Measurements from ENCODE around the gene ASIC4.

DNA sequence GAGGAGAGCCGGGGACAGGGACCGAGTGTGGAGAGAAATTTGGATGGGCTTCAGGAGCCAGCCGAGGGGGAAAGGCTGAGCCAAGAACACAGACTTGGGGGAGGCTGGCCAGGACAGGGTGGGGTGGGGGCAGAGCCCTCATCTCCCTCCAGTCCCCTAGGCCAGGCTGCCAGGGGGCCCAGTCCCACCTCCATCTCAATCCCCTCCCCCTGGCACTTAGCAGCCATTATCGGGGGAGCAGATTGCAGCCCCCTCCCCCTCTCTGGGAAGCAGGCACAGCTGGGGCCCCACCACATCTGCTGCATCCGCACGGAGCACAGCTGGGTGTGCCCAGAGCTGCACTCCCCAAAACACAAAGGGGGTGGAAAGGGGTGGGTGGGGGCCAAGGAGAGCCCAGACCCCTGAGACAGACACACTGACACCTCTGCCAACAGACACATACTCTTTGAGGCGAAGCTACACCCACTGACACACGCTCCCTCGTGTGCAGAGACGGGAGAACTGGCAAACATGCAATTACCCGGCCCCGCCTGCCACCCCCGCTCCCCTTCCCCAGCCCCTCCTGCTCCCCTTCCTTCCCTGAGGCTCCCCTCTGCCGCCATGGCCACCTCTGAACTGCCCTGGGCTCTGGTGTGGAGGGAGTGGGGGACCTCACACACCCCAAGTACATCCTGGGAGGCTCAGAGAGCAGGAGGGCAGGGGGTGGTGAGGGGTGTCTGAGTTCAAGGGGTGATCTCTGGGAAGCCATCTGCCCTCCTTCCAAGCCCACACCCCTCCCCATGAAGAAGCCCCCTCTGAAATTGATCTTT lies 5.1 kb upstream of the ASIC4 start:
- TF ChIP-seq POLR2AphosphoS5 (IDR thresholded peaks at IDR 0.05; ENCODE audit: low read depth, low read length) (no peak), SRF (IDR thresholded peaks at IDR 0.05; ENCODE audit: low read depth) (no peak), SIN3A (IDR thresholded peaks at IDR 0.05; ENCODE audit: low read depth) (no peak), POLR2A (IDR thresholded peaks at IDR 0.05; ENCODE audit: borderline replicate concordance, extremely low read depth, insufficient read depth, insufficient read length) (no peak), YY1 (IDR thresholded peaks at IDR 0.05; ENCODE audit: extremely low read depth, insufficient replicate concordance, low read depth, low read length) (no peak), REST (IDR thresholded peaks at IDR 0.05; ENCODE audit: low read depth) (no peak), EZH2 (IDR thresholded peaks at IDR 0.05) (no peak)
- TF ChIP-seq, protein P1, sequence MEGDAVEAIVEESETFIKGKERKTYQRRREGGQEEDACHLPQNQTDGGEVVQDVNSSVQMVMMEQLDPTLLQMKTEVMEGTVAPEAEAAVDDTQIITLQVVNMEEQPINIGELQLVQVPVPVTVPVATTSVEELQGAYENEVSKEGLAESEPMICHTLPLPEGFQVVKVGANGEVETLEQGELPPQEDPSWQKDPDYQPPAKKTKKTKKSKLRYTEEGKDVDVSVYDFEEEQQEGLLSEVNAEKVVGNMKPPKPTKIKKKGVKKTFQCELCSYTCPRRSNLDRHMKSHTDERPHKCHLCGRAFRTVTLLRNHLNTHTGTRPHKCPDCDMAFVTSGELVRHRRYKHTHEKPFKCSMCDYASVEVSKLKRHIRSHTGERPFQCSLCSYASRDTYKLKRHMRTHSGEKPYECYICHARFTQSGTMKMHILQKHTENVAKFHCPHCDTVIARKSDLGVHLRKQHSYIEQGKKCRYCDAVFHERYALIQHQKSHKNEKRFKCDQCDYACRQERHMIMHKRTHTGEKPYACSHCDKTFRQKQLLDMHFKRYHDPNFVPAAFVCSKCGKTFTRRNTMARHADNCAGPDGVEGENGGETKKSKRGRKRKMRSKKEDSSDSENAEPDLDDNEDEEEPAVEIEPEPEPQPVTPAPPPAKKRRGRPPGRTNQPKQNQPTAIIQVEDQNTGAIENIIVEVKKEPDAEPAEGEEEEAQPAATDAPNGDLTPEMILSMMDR (IDR thresholded peaks at IDR 0.05 in 2 of 3, conservative IDR thresholded peaks at IDR 0.05 in 1 of 3; ENCODE audit: borderline replicate concordance in 1 of 3, insufficient read depth in 1 of 3, low read depth in 2 of 3, low read length in 2 of 3) = no peak
